Measurements from ENCODE around the gene TRAPPC10.

DNA sequence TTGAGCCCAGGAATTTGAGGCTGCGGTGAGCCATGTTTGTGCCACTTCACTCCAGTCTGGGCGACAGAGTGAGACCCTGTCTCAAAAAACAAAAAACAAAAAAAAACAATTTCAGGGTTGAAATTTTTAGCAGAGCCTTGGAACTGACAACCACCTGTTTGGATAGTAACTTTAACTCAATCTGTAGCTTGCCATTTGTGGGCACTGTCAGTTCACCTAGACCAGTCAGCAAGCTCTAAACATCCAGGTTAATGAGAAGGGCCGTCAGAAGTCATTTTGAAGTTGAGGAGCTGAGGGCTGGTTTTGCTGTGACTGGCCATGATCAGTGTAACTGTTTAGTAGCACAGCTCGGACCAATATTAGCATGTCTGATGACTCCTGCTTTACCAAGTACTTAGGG is 8.4 kb downstream of the TRAPPC10 start:
- no peak for TF ChIP-seq GATA2 (IDR thresholded peaks at IDR 0.05; ENCODE audit: low read depth, low read length)
- no peak for TF ChIP-seq GATA3 (IDR thresholded peaks at IDR 0.05; ENCODE audit: low read depth, low read length)
